ENCODE data around the gene C13orf46. TPM values are rescaled to one million over a fixed set of nuclear protein-coding genes. Genes with fewer than 3 reads are reported as not detected.

Gene C13orf46
- total RNA-seq, 1 experiment from 2014 or later: not detected

- Histone ChIP-seq H3K36me3 (replicated peaks; ENCODE audit: control insufficient read depth, insufficient read depth, low read length) (no peaks in the 10 kb centered on the region), H3K27me3 (ENCODE audit: control insufficient read depth, insufficient read depth, low read length) (no peaks in the 10 kb centered on the region), H3K4me3 (ENCODE audit: insufficient read depth, low read depth, low read length) (no peak overlapping the region)
- DNase-seq: no peak
Observed at GRCh38 chr13:113964251-113964995, 9.5 kb downstream of the C13orf46 start.

GRCh38 chr13:113963376-113963775 is 10.5 kb downstream of the C13orf46 start:
- DNase-seq: no peak
- Histone ChIP-seq H3K4me3 (ENCODE audit: insufficient read depth, low read depth, low read length) (no peak overlapping the region), H3K36me3 (replicated peaks; ENCODE audit: control insufficient read depth, insufficient read depth, low read length) (no peaks in the 10 kb centered on the region), H3K27me3 (ENCODE audit: control insufficient read depth, insufficient read depth, low read length) (no peaks in the 10 kb centered on the region)

- H3K27me3 ChIP-seq (ENCODE audit: control insufficient read depth, insufficient read depth, low read length): no peaks in the 10 kb centered on the region
Observed at GRCh38 chr13:113962975-113963374, 10.9 kb downstream of the C13orf46 start.

GRCh38 chr13:113962386-113962785 is 11.5 kb downstream of the C13orf46 start:
- no peak for DNase-seq
- Histone ChIP-seq H3K27me3 (ENCODE audit: control insufficient read depth, insufficient read depth, low read length) (no peaks in the 10 kb centered on the region), H3K4me3 (ENCODE audit: insufficient read depth, low read depth, low read length) (no peak overlapping the region), H3K36me3 (replicated peaks; ENCODE audit: control insufficient read depth, insufficient read depth, low read length) (no peaks in the 10 kb centered on the region)

More at GRCh38 chr13:113962975-113963374, 10.9 kb downstream of the C13orf46 start:
- DNase-seq: no peak
- Histone ChIP-seq H3K4me3 (ENCODE audit: insufficient read depth, low read depth, low read length) (no peak overlapping the region), H3K36me3 (replicated peaks; ENCODE audit: control insufficient read depth, insufficient read depth, low read length) (no peaks in the 10 kb centered on the region)

GRCh38 chr13:113960276-113960948 is 13.5 kb downstream of the C13orf46 start:
- H3K27me3 ChIP-seq (ENCODE audit: control insufficient read depth, insufficient read depth, low read length): no peaks in the 10 kb centered on the region
- no peak for DNase-seq
- no peak overlapping the region for H3K4me3 ChIP-seq (ENCODE audit: insufficient read depth, low read depth, low read length)
- H3K36me3 ChIP-seq (replicated peaks; ENCODE audit: control insufficient read depth, insufficient read depth, low read length): no peaks in the 10 kb centered on the region

GRCh38 chr13:113959198-113959597 is 14.7 kb downstream of the C13orf46 start:
- no peak overlapping the region for H3K4me3 ChIP-seq (ENCODE audit: insufficient read depth, low read depth, low read length)
- no peaks in the 10 kb centered on the region for H3K27me3 ChIP-seq (ENCODE audit: control insufficient read depth, insufficient read depth, low read length)
- no peaks in the 10 kb centered on the region for H3K36me3 ChIP-seq (replicated peaks; ENCODE audit: control insufficient read depth, insufficient read depth, low read length)
- DNase-seq: no peak

- Histone ChIP-seq H3K4me3 (ENCODE audit: insufficient read depth, low read depth, low read length) (no peak overlapping the region), H3K27me3 (ENCODE audit: control insufficient read depth, insufficient read depth, low read length) (no peaks in the 10 kb centered on the region), H3K36me3 (replicated peaks; ENCODE audit: control insufficient read depth, insufficient read depth, low read length) (no peaks in the 10 kb centered on the region)
- no peak for DNase-seq
Observed at GRCh38 chr13:113958373-113958772, 15.5 kb downstream of the C13orf46 start.

GRCh38 chr13:113956571-113956970 is 17.3 kb downstream of the C13orf46 start:
- Histone ChIP-seq H3K4me3 (ENCODE audit: insufficient read depth, low read depth, low read length) (no peak overlapping the region), H3K36me3 (replicated peaks; ENCODE audit: control insufficient read depth, insufficient read depth, low read length) (no peaks in the 10 kb centered on the region), H3K27me3 (ENCODE audit: control insufficient read depth, insufficient read depth, low read length) (no peaks in the 10 kb centered on the region)
- no peak for DNase-seq

- DNase-seq: no peak
Observed at GRCh38 chr13:113955691-113956090, 18.2 kb downstream of the C13orf46 start.

GRCh38 chr13:113955235-113955634 is 18.6 kb downstream of the C13orf46 start:
- no peak overlapping the region for H3K4me3 ChIP-seq (ENCODE audit: insufficient read depth, low read depth, low read length)
- H3K27me3 ChIP-seq (ENCODE audit: control insufficient read depth, insufficient read depth, low read length): no peaks in the 10 kb centered on the region
- no peaks in the 10 kb centered on the region for H3K36me3 ChIP-seq (replicated peaks; ENCODE audit: control insufficient read depth, insufficient read depth, low read length)
- DNase-seq: no peak

More at GRCh38 chr13:113955691-113956090, 18.2 kb downstream of the C13orf46 start:
- no peaks in the 10 kb centered on the region for H3K36me3 ChIP-seq (replicated peaks; ENCODE audit: control insufficient read depth, insufficient read depth, low read length)
- H3K27me3 ChIP-seq (ENCODE audit: control insufficient read depth, insufficient read depth, low read length): no peaks in the 10 kb centered on the region
- H3K4me3 ChIP-seq (ENCODE audit: insufficient read depth, low read depth, low read length): no peak overlapping the region

GRCh38 chr13:113954046-113954835 is 19.6 kb downstream of the C13orf46 start:
- Histone ChIP-seq H3K4me3 (ENCODE audit: insufficient read depth, low read depth, low read length) (no peak overlapping the region), H3K36me3 (replicated peaks; ENCODE audit: control insufficient read depth, insufficient read depth, low read length) (no peaks in the 10 kb centered on the region), H3K27me3 (ENCODE audit: control insufficient read depth, insufficient read depth, low read length) (no peaks in the 10 kb centered on the region)
- peak; percentile 63 for DNase-seq

GRCh38 chr13:113953561-113953960 is 20.3 kb downstream of the C13orf46 start:
- peak; percentile 48 for DNase-seq
- Histone ChIP-seq H3K4me3 (ENCODE audit: insufficient read depth, low read depth, low read length) (no peak overlapping the region), H3K27me3 (ENCODE audit: control insufficient read depth, insufficient read depth, low read length) (no peaks in the 10 kb centered on the region), H3K36me3 (replicated peaks; ENCODE audit: control insufficient read depth, insufficient read depth, low read length) (no peaks in the 10 kb centered on the region)

GRCh38 chr13:113952983-113953520 is 20.8 kb downstream of the C13orf46 start:
- H3K36me3 ChIP-seq (replicated peaks; ENCODE audit: control insufficient read depth, insufficient read depth, low read length): no peaks in the 10 kb centered on the region
- no peaks in the 10 kb centered on the region for H3K27me3 ChIP-seq (ENCODE audit: control insufficient read depth, insufficient read depth, low read length)
- DNase-seq: no peak

GRCh38 chr13:113952151-113952982 is 21.5 kb downstream of the C13orf46 start:
- no peaks in the 10 kb centered on the region for H3K27me3 ChIP-seq (ENCODE audit: control insufficient read depth, insufficient read depth, low read length)
- no peak overlapping the region for H3K4me3 ChIP-seq (ENCODE audit: insufficient read depth, low read depth, low read length)
- no peaks in the 10 kb centered on the region for H3K36me3 ChIP-seq (replicated peaks; ENCODE audit: control insufficient read depth, insufficient read depth, low read length)
- peak; percentile 59 for DNase-seq

More at GRCh38 chr13:113952983-113953520, 20.8 kb downstream of the C13orf46 start:
- H3K4me3 ChIP-seq (ENCODE audit: insufficient read depth, low read depth, low read length): no peak overlapping the region

Measured in H7 (cell line).